Endodermal cell (in vitro differentiated cells): ENCODE data around the gene TMEM198. TPM values are rescaled to one million over a fixed set of nuclear protein-coding genes. Genes with fewer than 3 reads are reported as not detected.

Experiments used
- DNase-seq: peaks from one replicate; pipeline ENCODE4 v3.0.0-alpha.2; 2017
- H3K27ac ChIP-seq: 2 replicates; pipeline ENCODE4 v1.5.1; 2013; ENCODE audit warnings: mild to moderate bottlenecking, low read depth, low read length, moderate library complexity
- H3K27me3 ChIP-seq: 2 replicates; pipeline ENCODE4 v1.6.1; 2013; ENCODE audit warnings: mild to moderate bottlenecking, low read length, moderate library complexity; ENCODE audit not compliant: insufficient read depth, control insufficient read depth, poor library complexity, severe bottlenecking
- H3K36me3 ChIP-seq: 2 replicates; pipeline ENCODE4 v1.7.0; 2013; ENCODE audit warnings: mild to moderate bottlenecking, low read length, moderate library complexity; ENCODE audit not compliant: control insufficient read depth, insufficient read depth
- H3K4me1 ChIP-seq: one replicate; pipeline ENCODE4 v1.7.0; 2013; ENCODE audit warnings: low read length; ENCODE audit not compliant: control insufficient read depth, insufficient read depth
- H3K4me3 ChIP-seq: 2 replicates; pipeline ENCODE4 v1.5.1; 2013; ENCODE audit warnings: mild to moderate bottlenecking, low read length, moderate library complexity
- H3K9ac ChIP-seq: 2 replicates; pipeline ENCODE4 v1.6.1; 2013; ENCODE audit warnings: mild to moderate bottlenecking, low read length, moderate library complexity; ENCODE audit not compliant: poor library complexity, severe bottlenecking; ENCODE audit errors: extremely low read depth
- H3K9me3 ChIP-seq: 2 replicates; pipeline ENCODE4 v1.6.1; 2013; ENCODE audit warnings: mild to moderate bottlenecking, low read length, moderate library complexity; ENCODE audit not compliant: control insufficient read depth
- H3K27ac Mint-ChIP-seq: 2 replicates; pipeline ENCODE4 v1.8.0; 2020; ENCODE audit warnings: mixed read lengths
- H3K27me3 Mint-ChIP-seq: 2 replicates; pipeline ENCODE4 v1.8.0; 2021; ENCODE audit warnings: mild to moderate bottlenecking, mixed read lengths; ENCODE audit not compliant: insufficient read depth
- H3K36me3 Mint-ChIP-seq: 2 replicates; pipeline ENCODE4 v1.8.0; 2020; ENCODE audit warnings: low read depth, mixed read lengths
- H3K4me1 Mint-ChIP-seq: 2 replicates; pipeline ENCODE4 v1.8.0; 2020; ENCODE audit warnings: mixed read lengths
- H3K4me3 Mint-ChIP-seq: 2 replicates; pipeline ENCODE4 v1.8.0; 2020; ENCODE audit warnings: mild to moderate bottlenecking, moderate library complexity, mixed read lengths
- H3K9me3 Mint-ChIP-seq: 2 replicates; pipeline ENCODE4 v1.8.0; 2020; ENCODE audit warnings: mild to moderate bottlenecking, mixed read lengths
- CTCF ChIP-seq: fragments of 200-600 bp; sonication (generic); conservative IDR thresholded peaks from 2 replicates; pipeline ENCODE4 v1.5.0; 2021; ENCODE audit warnings: antibody characterized with exemption, mild to moderate bottlenecking
- WGBS, 2 experiments: methylation state at CpG; one replicate each; pipeline versions ENCODE4 v1.1.5 to v1.1.7; 2013; ENCODE audit warnings: missing lambda C conversion rate in 2 of 2, mixed read lengths in 1 of 2; ENCODE audit not compliant: insufficient coverage in 1 of 2, insufficient read length in 1 of 2; 5-methylcytosine and 5-hydroxymethylcytosine counted together
- total RNA-seq, 2 donors: library from RNA; stranded (reverse); fragmentation: NEBNext Ultra II Directional in 1 of 2; extraction: Animal tissue kit (Norgen Biotek cat#: 25700) in 1 of 2; gene quantifications; 2 replicates in 1 of 2; 3 replicates in 1 of 2; pipeline ENCODE4 v1.2.1, GENCODE V29; 2021

Gene TMEM198
- total RNA-seq, 2 donors from 2014 or later: 2.6 to 3.9 TPM

GRCh38 chr2:219547621-219548020 lies 3.8 kb downstream of the TMEM198 start:
- H3K36me3 ChIP-seq: no peaks in the 10 kb centered on the region
- H3K9ac ChIP-seq: no peak overlapping the region
- Mint-ChIP-seq H3K4me1 (peaks cover 7% of the 10 kb centered on the region), H3K9me3 (no peaks in the 10 kb centered on the region), H3K27ac (no peak overlapping the region), H3K36me3 (peaks cover 3% of the 10 kb centered on the region), H3K27me3 (peaks cover 62% of the 10 kb centered on the region), H3K4me3 (no peak overlapping the region)
- no peak for TF ChIP-seq CTCF
- DNase-seq: no peak
- no peaks in the 10 kb centered on the region for H3K9me3 ChIP-seq
- peaks cover 3% of the 10 kb centered on the region for H3K4me1 ChIP-seq
- 94% methylated on average over 13 to 26 of the region's 26 CpGs for WGBS, 2 experiments
- peaks cover 27% of the 10 kb centered on the region for H3K27me3 ChIP-seq
- no peak overlapping the region for H3K4me3 ChIP-seq
- H3K27ac ChIP-seq: no peak overlapping the region

- no peak overlapping the region for H3K9ac ChIP-seq
- H3K9me3 ChIP-seq: no peaks in the 10 kb centered on the region
- H3K4me1 Mint-ChIP-seq: peaks cover 5% of the 10 kb centered on the region
- peaks cover 3% of the 10 kb centered on the region for H3K36me3 Mint-ChIP-seq
- H3K36me3 ChIP-seq: no peaks in the 10 kb centered on the region
- H3K27ac Mint-ChIP-seq: no peak overlapping the region
- no peaks in the 10 kb centered on the region for H3K9me3 Mint-ChIP-seq
- DNase-seq: no peak
- H3K27me3 ChIP-seq: peaks cover 39% of the 10 kb centered on the region
- 94 to 96% methylated on average over 18 of the region's 18 CpGs for WGBS, 2 experiments
- H3K27ac ChIP-seq: no peak overlapping the region
- no peak for TF ChIP-seq CTCF
- no peak overlapping the region for H3K4me3 Mint-ChIP-seq
- peaks cover 7% of the 10 kb centered on the region for H3K4me1 ChIP-seq
- peaks cover 72% of the 10 kb centered on the region for H3K27me3 Mint-ChIP-seq
- H3K4me3 ChIP-seq: no peak overlapping the region
Observed at GRCh38 chr2:219548990-219549389, 5.2 kb downstream of the TMEM198 start.

- WGBS, 2 experiments: 88 to 100% methylated on average over 6 to 9 of the region's 9 CpGs
- H3K9ac ChIP-seq: no peak overlapping the region
Observed at GRCh38 chr2:219549619-219550018, 5.8 kb downstream of the TMEM198 start.

More at GRCh38 chr2:219549619-219550018, 5.8 kb downstream of the TMEM198 start:
- Mint-ChIP-seq H3K27ac (no peak overlapping the region), H3K9me3 (no peaks in the 10 kb centered on the region), H3K27me3 (peaks cover 72% of the 10 kb centered on the region), H3K36me3 (peaks cover 3% of the 10 kb centered on the region), H3K4me1 (no peaks in the 10 kb centered on the region), H3K4me3 (no peak overlapping the region)
- H3K4me3 ChIP-seq: no peak overlapping the region
- no peak for TF ChIP-seq CTCF
- H3K27ac ChIP-seq: no peak overlapping the region
- no peaks in the 10 kb centered on the region for H3K36me3 ChIP-seq
- no peaks in the 10 kb centered on the region for H3K9me3 ChIP-seq
- no peak for DNase-seq
- peaks cover 4% of the 10 kb centered on the region for H3K4me1 ChIP-seq
- peaks cover 34% of the 10 kb centered on the region for H3K27me3 ChIP-seq
